Measurements from ENCODE around the gene ZNF33A. TPM values are rescaled to one million over a fixed set of nuclear protein-coding genes. Genes with fewer than 3 reads are reported as not detected.

Gene ZNF33A
- total and polyA plus RNA-seq, 10 of the 15 experiments (the other 5 are each of a cell fraction or from before 2014, with no cell fraction given): 9.8 to 29.9 (median 18.3) TPM

- 78% methylated on average over 1 of the region's 1 CpG for WGBS (ENCODE audit: insufficient coverage, insufficient replicate concordance, low lambda C conversion rate, missing lambda C conversion rate)
- no peak overlapping the region for H2AFZ ChIP-seq (ENCODE audit: control insufficient read depth, low read depth, low read length)
- CTCF ChIA-PET: interaction anchor here (1.1 kb wide), 1 partner anchor 17 kb away, joined by 3 read pairs; no protein-coding TSS in a partner anchor
Observed at GRCh38 chr10:38003588-38003987, 6.9 kb upstream of the ZNF33A start.

More at GRCh38 chr10:38003588-38003987, 6.9 kb upstream of the ZNF33A start:
- no TSS peak for BruUV-seq (replicated peaks)
- H4K20me1 ChIP-seq (ENCODE audit: control insufficient read depth, insufficient read depth): no peaks in the 10 kb centered on the region
- no peaks in the 10 kb centered on the region for H3K36me3 ChIP-seq (ENCODE audit: control insufficient read depth in 2 of 2, insufficient read depth in 2 of 2, low read length in 1 of 2)
- SMC1A ChIA-PET (ENCODE audit: uncharacterized antibody, unreplicated experiment): no interaction called here
- intact Hi-C loops (cut with micrococcal nuclease; ENCODE audit: unreplicated experiment) (no loop called here), in situ Hi-C loops (cut with MboI) (no loop called here)
- H3K9ac ChIP-seq (ENCODE audit: control insufficient read depth, insufficient read depth, low read length): no peak overlapping the region
- H3K4me2 ChIP-seq (ENCODE audit: control insufficient read depth, insufficient read depth): no peak overlapping the region
- H3K4me3 ChIP-seq: no peak overlapping the region
- no peaks in the 10 kb centered on the region for H3K27me3 ChIP-seq (replicated peaks in 1 of 2; ENCODE audit: control insufficient read depth in 2 of 2, insufficient read depth in 2 of 2, low read length in 1 of 2)
- no peak overlapping the region for H3K27ac ChIP-seq (ENCODE audit: control insufficient read depth, insufficient read depth)
- RAD21 ChIA-PET (ENCODE audit: unreplicated experiment): interaction anchor here (0.8 to 1.6 kb wide), 2 partner anchors 27 kb away, joined by 3 read pairs; partner anchors contain the start of gene ZNF25
- H3K4me1 ChIP-seq (ENCODE audit: control insufficient read depth, insufficient read depth, low read length): no peaks in the 10 kb centered on the region
- no peak for TF ChIP-seq HDAC6 (IDR thresholded peaks at IDR 0.05; ENCODE audit: unreplicated experiment)
- TF ChIP-seq MEF2A (IDR thresholded peaks at IDR 0.05; ENCODE audit: insufficient read depth, low read depth, low read length): no peak
- TF ChIP-seq BCLAF1 (IDR thresholded peaks at IDR 0.05): no peak
- TF ChIP-seq SIX5 (IDR thresholded peaks at IDR 0.05; ENCODE audit: low read depth, low read length, severe bottlenecking): no peak
- TF ChIP-seq CUX1 (IDR thresholded peaks at IDR 0.05; ENCODE audit: insufficient replicate concordance, low read depth, low read length): no peak
- TF ChIP-seq NFYB (IDR thresholded peaks at IDR 0.05; ENCODE audit: insufficient read depth, low read depth, low read length): no peak
- TF ChIP-seq SUZ12 (IDR thresholded peaks at IDR 0.05; ENCODE audit: unreplicated experiment): no peak
- TF ChIP-seq ATF7 (IDR thresholded peaks at IDR 0.05; ENCODE audit: low read depth): no peak
- no peak for TF ChIP-seq NFYA (IDR thresholded peaks at IDR 0.05; ENCODE audit: borderline replicate concordance, low read depth, low read length)
- no peak for TF ChIP-seq ESRRA (IDR thresholded peaks at IDR 0.05; ENCODE audit: low read length)
- no peak for TF ChIP-seq CHD1 (IDR thresholded peaks at IDR 0.05; ENCODE audit: low read depth, low read length)
- TF ChIP-seq HDAC2 (IDR thresholded peaks at IDR 0.05): no peak
- TF ChIP-seq BHLHE40 (IDR thresholded peaks at IDR 0.05; ENCODE audit: borderline replicate concordance in 1 of 2, low read depth in 2 of 2, low read length in 1 of 2): no peak
- no peak for TF ChIP-seq CREM (IDR thresholded peaks at IDR 0.05; ENCODE audit: low read depth)
- TF ChIP-seq EP300 (IDR thresholded peaks at IDR 0.05; ENCODE audit: borderline replicate concordance in 1 of 2, control insufficient read depth in 1 of 2, low read depth in 2 of 2, low read length in 2 of 2): no peak
- FAIRE-seq (no peak), DNase-seq (ENCODE audit: low read depth, low spot score) (no peak), ATAC-seq (no peak)
- POLR2A ChIA-PET: no interaction called here
- H3K79me2 ChIP-seq (ENCODE audit: control insufficient read depth, insufficient read depth, low read length): no peaks in the 10 kb centered on the region
- H3K9me3 ChIP-seq (replicated peaks; ENCODE audit: control insufficient read depth, insufficient read depth, low read length): no peaks in the 10 kb centered on the region; the same call in 2 of the 3 replicates
